Endodermal cell (in vitro differentiated cells): ENCODE measurements around the gene BANP. TPM values are rescaled to one million over a fixed set of nuclear protein-coding genes. Genes with fewer than 3 reads are reported as not detected.

Experiments
- DNase-seq: peaks from one replicate; pipeline ENCODE4 v3.0.0-alpha.2; 2017
- H3K27ac ChIP-seq: 2 replicates; pipeline ENCODE4 v1.5.1; 2013; ENCODE audit warnings: mild to moderate bottlenecking, low read depth, low read length, moderate library complexity
- H3K27me3 ChIP-seq: 2 replicates; pipeline ENCODE4 v1.6.1; 2013; ENCODE audit warnings: mild to moderate bottlenecking, low read length, moderate library complexity; ENCODE audit not compliant: insufficient read depth, control insufficient read depth, poor library complexity, severe bottlenecking
- H3K36me3 ChIP-seq: 2 replicates; pipeline ENCODE4 v1.7.0; 2013; ENCODE audit warnings: mild to moderate bottlenecking, low read length, moderate library complexity; ENCODE audit not compliant: control insufficient read depth, insufficient read depth
- H3K4me1 ChIP-seq: one replicate; pipeline ENCODE4 v1.7.0; 2013; ENCODE audit warnings: low read length; ENCODE audit not compliant: control insufficient read depth, insufficient read depth
- H3K4me3 ChIP-seq: 2 replicates; pipeline ENCODE4 v1.5.1; 2013; ENCODE audit warnings: mild to moderate bottlenecking, low read length, moderate library complexity
- H3K9ac ChIP-seq: 2 replicates; pipeline ENCODE4 v1.6.1; 2013; ENCODE audit warnings: mild to moderate bottlenecking, low read length, moderate library complexity; ENCODE audit not compliant: poor library complexity, severe bottlenecking; ENCODE audit errors: extremely low read depth
- H3K9me3 ChIP-seq: 2 replicates; pipeline ENCODE4 v1.6.1; 2013; ENCODE audit warnings: mild to moderate bottlenecking, low read length, moderate library complexity; ENCODE audit not compliant: control insufficient read depth
- H3K27ac Mint-ChIP-seq: 2 replicates; pipeline ENCODE4 v1.8.0; 2020; ENCODE audit warnings: mixed read lengths
- H3K27me3 Mint-ChIP-seq: 2 replicates; pipeline ENCODE4 v1.8.0; 2021; ENCODE audit warnings: mild to moderate bottlenecking, mixed read lengths; ENCODE audit not compliant: insufficient read depth
- H3K36me3 Mint-ChIP-seq: 2 replicates; pipeline ENCODE4 v1.8.0; 2020; ENCODE audit warnings: low read depth, mixed read lengths
- H3K4me1 Mint-ChIP-seq: 2 replicates; pipeline ENCODE4 v1.8.0; 2020; ENCODE audit warnings: mixed read lengths
- H3K4me3 Mint-ChIP-seq: 2 replicates; pipeline ENCODE4 v1.8.0; 2020; ENCODE audit warnings: mild to moderate bottlenecking, moderate library complexity, mixed read lengths
- H3K9me3 Mint-ChIP-seq: 2 replicates; pipeline ENCODE4 v1.8.0; 2020; ENCODE audit warnings: mild to moderate bottlenecking, mixed read lengths
- WGBS, 2 experiments: methylation state at CpG; one replicate each; pipeline versions ENCODE4 v1.1.5 to v1.1.7; 2013; ENCODE audit warnings: missing lambda C conversion rate in 2 of 2, mixed read lengths in 1 of 2; ENCODE audit not compliant: insufficient coverage in 1 of 2, insufficient read length in 1 of 2; 5-methylcytosine and 5-hydroxymethylcytosine counted together
- total RNA-seq, 2 donors: library from RNA; stranded (reverse); fragmentation: NEBNext Ultra II Directional in 1 of 2; extraction: Animal tissue kit (Norgen Biotek cat#: 25700) in 1 of 2; gene quantifications; 2 replicates in 1 of 2; 3 replicates in 1 of 2; pipeline ENCODE4 v1.2.1, GENCODE V29; 2021
- TF ChIP-seq, protein P1 (sequence below): fragments of 200-600 bp; sonication (generic); conservative IDR thresholded peaks from 2 replicates; pipeline ENCODE4 v1.5.0; 2021; ENCODE audit warnings: antibody characterized with exemption, mild to moderate bottlenecking

The BANP gene
- total RNA-seq, 2 donors from 2014 or later: 39.5 to 45.5 TPM

DNA sequence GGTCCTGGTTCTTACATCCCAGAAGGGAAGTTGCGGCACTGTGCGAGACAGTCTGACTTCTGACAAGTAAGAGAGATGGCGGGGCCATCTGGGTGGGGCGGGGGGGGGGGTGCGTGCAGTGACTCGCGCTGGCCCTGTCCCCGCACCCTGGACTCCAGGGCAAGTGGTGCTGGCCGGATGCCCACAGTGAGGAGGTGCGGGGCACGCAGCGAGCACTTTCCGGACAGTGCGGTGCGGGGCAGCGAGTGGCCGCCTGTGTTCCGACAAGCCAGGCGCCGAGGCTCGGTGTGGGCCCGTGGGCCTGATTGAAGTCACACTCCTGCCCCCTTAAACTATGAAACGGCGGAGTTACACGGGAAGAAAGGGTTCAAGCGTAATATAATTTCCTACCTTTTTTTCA, 106.4 kb downstream of the BANP start:
- H3K36me3 ChIP-seq: peaks cover 12% of the 10 kb centered on the region
- Mint-ChIP-seq H3K4me1 (peaks cover 10% of the 10 kb centered on the region), H3K36me3 (peaks cover 16% of the 10 kb centered on the region), H3K4me3 (no peak overlapping the region), H3K9me3 (no peaks in the 10 kb centered on the region), H3K27ac (no peak overlapping the region), H3K27me3 (no peaks in the 10 kb centered on the region)
- H3K9me3 ChIP-seq: no peaks in the 10 kb centered on the region
- no peaks in the 10 kb centered on the region for H3K4me1 ChIP-seq
- H3K4me3 ChIP-seq: no peak overlapping the region
- no peaks in the 10 kb centered on the region for H3K27me3 ChIP-seq
- DNase-seq: no peak
- H3K27ac ChIP-seq: no peak overlapping the region
- TF ChIP-seq, protein P1, sequence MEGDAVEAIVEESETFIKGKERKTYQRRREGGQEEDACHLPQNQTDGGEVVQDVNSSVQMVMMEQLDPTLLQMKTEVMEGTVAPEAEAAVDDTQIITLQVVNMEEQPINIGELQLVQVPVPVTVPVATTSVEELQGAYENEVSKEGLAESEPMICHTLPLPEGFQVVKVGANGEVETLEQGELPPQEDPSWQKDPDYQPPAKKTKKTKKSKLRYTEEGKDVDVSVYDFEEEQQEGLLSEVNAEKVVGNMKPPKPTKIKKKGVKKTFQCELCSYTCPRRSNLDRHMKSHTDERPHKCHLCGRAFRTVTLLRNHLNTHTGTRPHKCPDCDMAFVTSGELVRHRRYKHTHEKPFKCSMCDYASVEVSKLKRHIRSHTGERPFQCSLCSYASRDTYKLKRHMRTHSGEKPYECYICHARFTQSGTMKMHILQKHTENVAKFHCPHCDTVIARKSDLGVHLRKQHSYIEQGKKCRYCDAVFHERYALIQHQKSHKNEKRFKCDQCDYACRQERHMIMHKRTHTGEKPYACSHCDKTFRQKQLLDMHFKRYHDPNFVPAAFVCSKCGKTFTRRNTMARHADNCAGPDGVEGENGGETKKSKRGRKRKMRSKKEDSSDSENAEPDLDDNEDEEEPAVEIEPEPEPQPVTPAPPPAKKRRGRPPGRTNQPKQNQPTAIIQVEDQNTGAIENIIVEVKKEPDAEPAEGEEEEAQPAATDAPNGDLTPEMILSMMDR: no peak
- H3K9ac ChIP-seq: no peak overlapping the region
- WGBS, 2 experiments: 96 to 99% methylated on average over 14 to 26 of the region's 26 CpGs

DNA sequence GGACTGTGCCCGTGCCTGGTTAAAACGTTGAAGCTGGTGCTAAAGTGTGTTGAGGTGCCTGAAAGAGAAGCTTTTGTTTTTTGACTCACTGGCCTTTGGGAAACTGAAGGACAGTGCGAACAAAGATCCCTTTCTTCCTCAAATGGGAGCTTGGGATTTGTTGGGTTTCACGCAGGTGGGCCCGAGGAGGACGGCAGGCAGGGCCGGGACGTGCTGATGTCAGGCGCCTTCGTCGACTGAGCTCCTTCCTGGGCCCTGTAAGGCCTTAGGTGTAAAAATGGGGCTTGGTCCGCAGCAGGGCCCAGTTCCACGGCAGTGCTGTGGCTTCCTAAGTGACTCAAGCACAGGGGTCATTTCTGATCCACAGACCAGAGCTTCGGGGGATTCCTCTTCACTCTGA, 106.9 kb downstream of the BANP start:
- Mint-ChIP-seq H3K36me3 (peaks cover 16% of the 10 kb centered on the region), H3K4me3 (no peak overlapping the region), H3K27ac (no peak overlapping the region), H3K9me3 (no peaks in the 10 kb centered on the region), H3K4me1 (peaks cover 10% of the 10 kb centered on the region), H3K27me3 (no peaks in the 10 kb centered on the region)
- no peaks in the 10 kb centered on the region for H3K27me3 ChIP-seq
- H3K4me3 ChIP-seq: no peak overlapping the region
- TF ChIP-seq, protein P1: no peak
- H3K36me3 ChIP-seq: peaks cover 7% of the 10 kb centered on the region
- H3K27ac ChIP-seq: no peak overlapping the region
- no peaks in the 10 kb centered on the region for H3K4me1 ChIP-seq
- H3K9ac ChIP-seq: no peak overlapping the region
- no peaks in the 10 kb centered on the region for H3K9me3 ChIP-seq
- DNase-seq: no peak
- 83 to 92% methylated on average over 12 to 14 of the region's 14 CpGs for WGBS, 2 experiments

DNA sequence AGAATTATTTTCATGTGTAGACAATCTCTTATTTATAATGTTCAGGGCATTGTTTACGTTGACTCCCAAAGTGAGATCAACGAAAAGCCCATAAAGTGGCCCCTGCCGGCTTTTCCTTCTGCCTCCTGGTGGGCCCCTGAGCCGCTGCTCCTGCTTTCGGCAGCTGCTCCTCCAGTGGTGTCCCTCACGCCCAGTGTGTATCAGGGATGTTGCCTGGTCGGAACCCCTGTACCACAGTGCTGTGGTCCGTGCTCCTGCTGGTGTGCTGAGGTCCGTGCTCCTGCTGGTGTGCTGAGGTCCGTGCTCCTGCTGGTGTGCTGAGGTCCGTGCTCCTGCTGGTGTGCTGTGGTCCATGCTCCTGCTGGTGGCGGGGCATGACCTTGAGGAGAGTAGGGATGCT, 107.6 kb downstream of the BANP start:
- no peaks in the 10 kb centered on the region for H3K9me3 ChIP-seq
- H3K27ac ChIP-seq: no peak overlapping the region
- 94 to 97% methylated on average over 8 to 12 of the region's 12 CpGs for WGBS, 2 experiments
- no peaks in the 10 kb centered on the region for H3K27me3 ChIP-seq
- no peak overlapping the region for H3K4me3 ChIP-seq
- TF ChIP-seq, protein P1: no peak
- Mint-ChIP-seq H3K4me1 (peaks cover 10% of the 10 kb centered on the region), H3K4me3 (no peak overlapping the region), H3K36me3 (peaks cover 22% of the 10 kb centered on the region), H3K9me3 (no peaks in the 10 kb centered on the region), H3K27me3 (no peaks in the 10 kb centered on the region), H3K27ac (no peak overlapping the region)
- H3K9ac ChIP-seq: no peak overlapping the region
- H3K4me1 ChIP-seq: no peaks in the 10 kb centered on the region
- DNase-seq: no peak
- H3K36me3 ChIP-seq: peaks cover 7% of the 10 kb centered on the region
